ENCODE measurements around the gene VWF.
"Not testable (repeated sequence)": the region's sequence is repeated elsewhere in the genome, so short reads cannot be mapped to it uniquely, and the experiment has no call there.

Gene VWF

GRCh38 chr12:6104027-6104426, 20.4 kb downstream of the VWF start:
- no peak for DNase-seq (ENCODE audit: low read depth)

- not testable (repeated sequence) for DNase-seq (ENCODE audit: low read depth)
These were observed 22.4 kb downstream of the VWF start for GRCh38 chr12:6102021-6102420.

GRCh38 chr12:6099316-6099715, 25.2 kb downstream of the VWF start:
- no peak for DNase-seq (ENCODE audit: low read depth)

GRCh38 chr12:6097411-6097810, 27.1 kb downstream of the VWF start:
- DNase-seq (ENCODE audit: low read depth) = no peak

- no peak for DNase-seq (ENCODE audit: low read depth)
These were observed 27.9 kb downstream of the VWF start for GRCh38 chr12:6096527-6096926.

- no peak for DNase-seq (ENCODE audit: low read depth)
These were observed 29.2 kb downstream of the VWF start for GRCh38 chr12:6095269-6095668.

- no peak for DNase-seq (ENCODE audit: low read depth)
These were observed 30.7 kb downstream of the VWF start for GRCh38 chr12:6093764-6094163.

GRCh38 chr12:6092784-6093722, 31.4 kb downstream of the VWF start:
- peak; percentile 97 for DNase-seq (ENCODE audit: low read depth)

GRCh38 chr12:6091786-6092566, 32.5 kb downstream of the VWF start:
- DNase-seq (ENCODE audit: low read depth) = no peak

GRCh38 chr12:6090803-6091202, 33.7 kb downstream of the VWF start:
- no peak for DNase-seq (ENCODE audit: low read depth)

GRCh38 chr12:6088921-6089747, 35.3 kb downstream of the VWF start:
- DNase-seq (ENCODE audit: low read depth) = no peak

GRCh38 chr12:6086316-6086715, 38.2 kb downstream of the VWF start:
- DNase-seq (ENCODE audit: low read depth) = no peak

- no peak for DNase-seq (ENCODE audit: low read depth)
These were observed 38.6 kb downstream of the VWF start for GRCh38 chr12:6085841-6086240.

- DNase-seq (ENCODE audit: low read depth) = no peak
These were observed 39.5 kb downstream of the VWF start for GRCh38 chr12:6084969-6085450.

- no peak for DNase-seq (ENCODE audit: low read depth)
These were observed 40.1 kb downstream of the VWF start for GRCh38 chr12:6084261-6084968.

- no peak for DNase-seq (ENCODE audit: low read depth)
These were observed 40.9 kb downstream of the VWF start for GRCh38 chr12:6083601-6084000.

GRCh38 chr12:6082613-6083012, 41.9 kb downstream of the VWF start:
- DNase-seq (ENCODE audit: low read depth) = no peak

- DNase-seq (ENCODE audit: low read depth) = no peak
These were observed 44.1 kb downstream of the VWF start for GRCh38 chr12:6080149-6081045.

GRCh38 chr12:6078398-6079096, 45.9 kb downstream of the VWF start:
- no peak for DNase-seq (ENCODE audit: low read depth)

- DNase-seq (ENCODE audit: low read depth) = no peak
These were observed 46.8 kb downstream of the VWF start for GRCh38 chr12:6077692-6078083.
